Motor neuron (in vitro differentiated cells): ENCODE data around the gene DCAF15. TPM values are rescaled to one million over a fixed set of nuclear protein-coding genes. Genes with fewer than 3 reads are reported as not detected.

Experiments used
- total RNA-seq, 8 experiments: library from RNA; unstranded; fragments of 300-600 nt; gene quantifications; 2 replicates each; pipeline versions ENCODE4 v1.2.3 to v1.2.4, GENCODE V29; 2022

DCAF15 gene
- total RNA-seq, 8 experiments from 2014 or later: 8.4 to 46.5 (median 22.9) TPM

Other genes starting within 250 kb of the DCAF15 start
- 10 to 100 TPM; 12.2 to 40.1 (median 20.5) TPM for gene MRI1, start 188.0 kb upstream of the DCAF15 start, total RNA-seq
- gene C19orf53, start 178.1 kb upstream of the DCAF15 start, total RNA-seq: 100 to 1,000 TPM; 122 to 265 (median 152) TPM
- 10 to 100 TPM in 2 of 8 experiments, 1 to 10 TPM in 6; 1.2 to 14.5 (median 8.6) TPM for gene ZSWIM4, start 157.1 kb upstream of the DCAF15 start, total RNA-seq
- 10 to 100 TPM in 1 of 8 experiments, 1 to 10 TPM in 5, not detected in 2; 1.4 to 14.9 (median 3.7) TPM for gene NANOS3, start 75.4 kb upstream of the DCAF15 start, total RNA-seq
- 1 to 10 TPM in 7 of 8 experiments, under 1 TPM in 1; 0.51 to 5.2 (median 3.2) TPM for gene BRME1, start 46.4 kb upstream of the DCAF15 start, total RNA-seq
- 10 to 100 TPM in 4 of 8 experiments, 1 to 10 TPM in 4; 7.6 to 32.5 (median 10.1) TPM for gene CC2D1A, start 46.3 kb upstream of the DCAF15 start, total RNA-seq
- 1 to 10 TPM in 3 of 8 experiments, under 1 TPM in 5; 0.16 to 1.4 (median 0.89) TPM for gene PODNL1, start 14.1 kb upstream of the DCAF15 start, total RNA-seq
- gene RFX1, start 53.8 kb downstream of the DCAF15 start, total RNA-seq: 10 to 100 TPM in 4 of 8 experiments, 1 to 10 TPM in 4; 1.9 to 21.2 (median 8.7) TPM
- not detected for gene RLN3, start 75.6 kb downstream of the DCAF15 start, total RNA-seq
- 1 to 10 TPM; 1.0 to 4.5 (median 2.0) TPM for gene IL27RA, start 79.3 kb downstream of the DCAF15 start, total RNA-seq
- 1 to 10 TPM in 6 of 8 experiments, under 1 TPM in 2; 0.22 to 5.3 (median 1.9) TPM for gene PALM3, start 109.6 kb downstream of the DCAF15 start, total RNA-seq
- 1 to 10 TPM in 7 of 8 experiments, under 1 TPM in 1; 0.51 to 7.6 (median 2.1) TPM for gene MISP3, start 120.3 kb downstream of the DCAF15 start, total RNA-seq
- gene C19orf67, start 133.3 kb downstream of the DCAF15 start, total RNA-seq: 1 to 10 TPM in 2 of 8 experiments, under 1 TPM in 5, not detected in 1; 0.21 to 2.6 (median 0.46) TPM
- 10 to 100 TPM; 14.1 to 51.5 (median 39.2) TPM for gene SAMD1, start 138.2 kb downstream of the DCAF15 start, total RNA-seq
- gene PRKACA, start 165.3 kb downstream of the DCAF15 start, total RNA-seq: 10 to 100 TPM; 15.9 to 51.5 (median 31.9) TPM
- gene ASF1B, start 184.1 kb downstream of the DCAF15 start, total RNA-seq: 10 to 100 TPM in 3 of 8 experiments, 1 to 10 TPM in 2, under 1 TPM in 3; 0.54 to 21.5 (median 1.2) TPM